Measurements from ENCODE around the gene RNF182.

DNA sequence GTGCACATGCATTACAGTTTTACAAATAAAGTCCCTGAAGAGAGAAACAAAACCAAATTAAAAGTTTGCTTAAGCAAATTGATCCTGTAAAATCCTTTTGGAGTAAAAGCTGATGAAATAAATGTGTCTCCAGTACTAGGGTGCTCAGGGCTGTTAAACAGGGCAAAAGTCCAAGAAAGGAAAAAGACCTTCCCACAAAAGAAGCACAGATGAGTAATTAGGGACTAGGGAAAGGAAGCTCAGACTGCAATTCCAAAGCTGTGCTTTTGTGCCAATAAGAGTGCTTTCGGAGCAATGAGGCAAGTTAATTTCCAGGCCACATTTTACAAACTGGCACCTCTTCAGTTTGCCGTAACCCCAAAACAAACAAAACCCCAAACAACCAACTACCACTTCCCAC lies 10.4 kb upstream of the RNF182 start:
- TF ChIP-seq, protein P1, sequence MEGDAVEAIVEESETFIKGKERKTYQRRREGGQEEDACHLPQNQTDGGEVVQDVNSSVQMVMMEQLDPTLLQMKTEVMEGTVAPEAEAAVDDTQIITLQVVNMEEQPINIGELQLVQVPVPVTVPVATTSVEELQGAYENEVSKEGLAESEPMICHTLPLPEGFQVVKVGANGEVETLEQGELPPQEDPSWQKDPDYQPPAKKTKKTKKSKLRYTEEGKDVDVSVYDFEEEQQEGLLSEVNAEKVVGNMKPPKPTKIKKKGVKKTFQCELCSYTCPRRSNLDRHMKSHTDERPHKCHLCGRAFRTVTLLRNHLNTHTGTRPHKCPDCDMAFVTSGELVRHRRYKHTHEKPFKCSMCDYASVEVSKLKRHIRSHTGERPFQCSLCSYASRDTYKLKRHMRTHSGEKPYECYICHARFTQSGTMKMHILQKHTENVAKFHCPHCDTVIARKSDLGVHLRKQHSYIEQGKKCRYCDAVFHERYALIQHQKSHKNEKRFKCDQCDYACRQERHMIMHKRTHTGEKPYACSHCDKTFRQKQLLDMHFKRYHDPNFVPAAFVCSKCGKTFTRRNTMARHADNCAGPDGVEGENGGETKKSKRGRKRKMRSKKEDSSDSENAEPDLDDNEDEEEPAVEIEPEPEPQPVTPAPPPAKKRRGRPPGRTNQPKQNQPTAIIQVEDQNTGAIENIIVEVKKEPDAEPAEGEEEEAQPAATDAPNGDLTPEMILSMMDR (IDR thresholded peaks at IDR 0.05; ENCODE audit: low read depth, low read length) = no peak
- no peak for TF ChIP-seq EZH2phosphoT487 (IDR thresholded peaks at IDR 0.05; ENCODE audit: low read depth)

All from OCI-LY3 (cell line).